HEK293T (cell line): ENCODE data around the gene SIRPD.

ENCODE experiments used
- ARNT ChIP-seq: fragments of 450-650 bp; IDR thresholded peaks from 2 replicates; pipeline ENCODE4 v1.6.1; 2017; ENCODE audit warnings: mild to moderate bottlenecking
- BHLHE40 ChIP-seq: fragments of 450-650 bp; IDR thresholded peaks from 2 replicates; pipeline ENCODE4 v1.6.1; 2016; ENCODE audit warnings: mild to moderate bottlenecking, moderate library complexity, borderline replicate concordance
- ELF4 ChIP-seq: fragments of 450-650 bp; IDR thresholded peaks from 2 replicates; pipeline ENCODE4 v1.6.1; 2017; ENCODE audit warnings: antibody characterized with exemption
- FOXK2 ChIP-seq: fragments of 450-650 bp; IDR thresholded peaks from 2 replicates; pipeline ENCODE4 v1.6.1; 2016; ENCODE audit warnings: mild to moderate bottlenecking
- FOXM1 ChIP-seq: fragments of 450-650 bp; IDR thresholded peaks from 2 replicates; pipeline ENCODE4 v1.6.1; 2017; ENCODE audit warnings: mild to moderate bottlenecking, borderline replicate concordance
- HDGF ChIP-seq: fragments of 450-650 bp; IDR thresholded peaks from 2 replicates; pipeline ENCODE4 v1.6.1; 2017; ENCODE audit warnings: antibody characterized with exemption, borderline replicate concordance
- L3MBTL2 ChIP-seq: fragments of 450-650 bp; conservative IDR thresholded peaks from 2 replicates; pipeline ENCODE4 v1.6.1; 2016; ENCODE audit warnings: mild to moderate bottlenecking
- NFRKB ChIP-seq: fragments of 450-650 bp; IDR thresholded peaks from 2 replicates; pipeline ENCODE4 v1.6.1; 2016; ENCODE audit warnings: mild to moderate bottlenecking, moderate library complexity
- PKNOX1 ChIP-seq: fragments of 450-650 bp; IDR thresholded peaks from 2 replicates; pipeline ENCODE4 v1.6.1; 2016
- SP1 ChIP-seq: fragments of 450-650 bp; IDR thresholded peaks from 2 replicates; pipeline ENCODE4 v1.6.1; 2017
- SUZ12 ChIP-seq: fragments of 450-650 bp; IDR thresholded peaks from 2 replicates; pipeline ENCODE4 v1.6.1; 2016; ENCODE audit warnings: mild to moderate bottlenecking
- TARDBP ChIP-seq: fragments of 450-650 bp; IDR thresholded peaks from 2 replicates; pipeline ENCODE4 v1.6.1; 2016
- ZNF384 ChIP-seq: fragments of 450-650 bp; IDR thresholded peaks from 2 replicates; pipeline ENCODE4 v1.6.1; 2016

DNA sequence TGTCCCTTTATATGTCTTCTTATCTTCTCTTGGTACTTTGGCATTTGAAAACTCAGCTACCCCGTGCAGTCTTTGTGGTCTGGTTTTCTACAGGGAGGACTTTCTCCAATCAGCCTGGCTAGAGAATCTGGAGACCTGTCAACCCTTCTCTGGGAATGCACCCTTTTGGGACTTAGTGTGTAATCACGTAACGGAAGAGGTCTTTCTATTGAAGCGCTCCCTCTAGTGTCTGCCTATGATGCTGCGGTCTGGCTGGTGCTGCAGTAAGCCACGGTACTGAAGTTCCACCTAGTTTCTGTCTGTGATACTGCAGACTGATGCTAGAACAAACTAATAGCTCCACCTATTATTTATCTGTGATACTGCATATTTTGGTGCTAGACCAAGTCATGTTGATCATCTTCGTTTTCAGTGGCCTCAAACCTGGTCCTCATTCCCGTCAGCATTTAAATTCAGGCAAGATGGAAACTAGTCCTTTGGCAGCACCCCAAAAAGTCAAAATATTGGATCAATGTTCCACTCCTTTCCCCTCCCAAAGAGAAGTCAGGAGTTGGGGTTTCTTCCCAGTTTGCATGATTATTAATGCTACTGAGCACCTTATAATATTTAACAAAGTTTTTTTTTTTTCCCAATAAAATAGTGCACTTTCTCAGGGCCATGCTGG is 53.8 kb downstream of the SIRPD start:
- no peak for TF ChIP-seq FOXM1
- TF ChIP-seq ARNT: no peak
- TF ChIP-seq ZNF384: no peak
- no peak for TF ChIP-seq BHLHE40
- no peak for TF ChIP-seq SUZ12
- no peak for TF ChIP-seq ELF4
- TF ChIP-seq NFRKB: no peak
- TF ChIP-seq SP1: no peak
- no peak for TF ChIP-seq TARDBP
- no peak for TF ChIP-seq FOXK2
- TF ChIP-seq L3MBTL2: no peak
- TF ChIP-seq PKNOX1: no peak
- no peak for TF ChIP-seq HDGF
